Measurements from ENCODE around the gene KCNIP4.
"Not testable (repeated sequence)": the region's sequence is repeated elsewhere in the genome, so short reads cannot be mapped to it uniquely, and the experiment has no call there.

GRCh38 chr4:20746000-20746399 lies 1202.6 kb downstream of the KCNIP4 start:
- not testable (repeated sequence) for TF ChIP-seq CTCF (conservative IDR thresholded peaks at IDR 0.05); EZH2 (IDR thresholded peaks at IDR 0.05; ENCODE audit: low read depth)
